Pons (tissue), 1 donor: ENCODE measurements around the gene FSTL1.

Source experiments
- DNase-seq: peaks from one replicate; pipeline ENCODE4 v3.0.0-alpha.2; 2016; ENCODE audit warnings: low spot score

The FSTL1 gene

GRCh38 chr3:120450600-120451271, at the start of gene FSTL1:
FSTL1 (minus strand) TSS chr3:120450992; CDS start chr3:120450746, 246 bp downstream.
- no peak for DNase-seq

- no peak for DNase-seq
These were observed 48.0 kb upstream of the FSTL1 start for GRCh38 chr3:120498556-120499346.

GRCh38 chr3:120497818-120498217, 47.0 kb upstream of the FSTL1 start:
- no peak for DNase-seq

- DNase-seq = peak; percentile 12
These were observed 46.5 kb upstream of the FSTL1 start for GRCh38 chr3:120497336-120497735.

GRCh38 chr3:120496278-120497002, 45.6 kb upstream of the FSTL1 start:
- no peak for DNase-seq

GRCh38 chr3:120495809-120496208, 45.0 kb upstream of the FSTL1 start:
- DNase-seq = no peak

GRCh38 chr3:120492103-120492502, 41.3 kb upstream of the FSTL1 start:
- DNase-seq = no peak

GRCh38 chr3:120489421-120489820, 38.6 kb upstream of the FSTL1 start:
- no peak for DNase-seq

- DNase-seq = no peak
These were observed 37.5 kb upstream of the FSTL1 start for GRCh38 chr3:120488296-120488695.

- DNase-seq = no peak
These were observed 36.4 kb upstream of the FSTL1 start for GRCh38 chr3:120487191-120487650.

GRCh38 chr3:120481081-120481480, 30.3 kb upstream of the FSTL1 start:
- DNase-seq = no peak

- no peak for DNase-seq
These were observed 27.0 kb upstream of the FSTL1 start for GRCh38 chr3:120477781-120478180.

- no peak for DNase-seq
These were observed 25.1 kb upstream of the FSTL1 start for GRCh38 chr3:120475722-120476377.

- no peak for DNase-seq
These were observed 23.3 kb upstream of the FSTL1 start for GRCh38 chr3:120473896-120474675.

GRCh38 chr3:120473389-120473788, 22.6 kb upstream of the FSTL1 start:
- DNase-seq = no peak

- DNase-seq = no peak
These were observed 21.5 kb upstream of the FSTL1 start for GRCh38 chr3:120472121-120472844.

- DNase-seq = no peak
These were observed 20.9 kb upstream of the FSTL1 start for GRCh38 chr3:120471643-120472042.

GRCh38 chr3:120470870-120471269, 20.1 kb upstream of the FSTL1 start:
- peak; percentile 46 for DNase-seq

- DNase-seq = no peak
These were observed 19.1 kb upstream of the FSTL1 start for GRCh38 chr3:120469882-120470301.

- no peak for DNase-seq
These were observed 18.6 kb upstream of the FSTL1 start for GRCh38 chr3:120469440-120469839.
